HG02943 (cell line): Measurements from ENCODE around the gene GLIS2.
A peak's percentile ranks its signal among the peaks of the same experiment; 100 is the strongest.

Experiments used
- ATAC-seq: cut with Tn5 transposase; IDR thresholded peaks from one replicate; pipeline ENCODE4 v1.9.1; 2021; ENCODE audit warnings: mild to moderate bottlenecking, low read depth, moderate library complexity; ENCODE audit not compliant: unreplicated experiment

The GLIS2 gene

GRCh38 chr16:4295581-4295980, 20.3 kb upstream of the GLIS2 start:
- no peak for ATAC-seq

- ATAC-seq = no peak
These were observed 18.4 kb upstream of the GLIS2 start for GRCh38 chr16:4297480-4297879.

GRCh38 chr16:4298761-4299522, 16.9 kb upstream of the GLIS2 start:
- no peak for ATAC-seq

- no peak for ATAC-seq
These were observed 14.7 kb upstream of the GLIS2 start for GRCh38 chr16:4301177-4301576.

- no peak for ATAC-seq
These were observed 13.9 kb upstream of the GLIS2 start for GRCh38 chr16:4301968-4302367.

GRCh38 chr16:4303973-4304372, 11.9 kb upstream of the GLIS2 start:
- no peak for ATAC-seq

- no peak for ATAC-seq
These were observed 9.2 kb upstream of the GLIS2 start for GRCh38 chr16:4306470-4307214.

- ATAC-seq = peak; percentile 90
These were observed 8.4 kb upstream of the GLIS2 start for GRCh38 chr16:4307215-4308037.

GRCh38 chr16:4309102-4309832, 6.6 kb upstream of the GLIS2 start:
- ATAC-seq = no peak

GRCh38 chr16:4309833-4310266, 6.0 kb upstream of the GLIS2 start:
- ATAC-seq = no peak

GRCh38 chr16:4313563-4314531, 2.0 kb upstream of the GLIS2 start:
- ATAC-seq = no peak

- no peak for ATAC-seq
These were observed 1.2 kb upstream of the GLIS2 start for GRCh38 chr16:4314532-4315185.

GRCh38 chr16:4316108-4316863, 419 bp downstream of the GLIS2 start:
- no peak for ATAC-seq

GRCh38 chr16:4316864-4317531, 1.1 kb downstream of the GLIS2 start:
- ATAC-seq = no peak

GRCh38 chr16:4317532-4318450, 1.9 kb downstream of the GLIS2 start:
- ATAC-seq = no peak

- no peak for ATAC-seq
These were observed 2.6 kb downstream of the GLIS2 start for GRCh38 chr16:4318451-4318910.
